Vagina (tissue), 2 donors: ENCODE data around the gene ANKRD11.

Experiments used
- POLR2A ChIP-seq, 2 donors: fragments of 450-650 bp; IDR thresholded peaks; one replicate each; pipeline ENCODE4 v1.6.1; 2017; ENCODE audit warnings: antibody characterized with exemption in 2 of 2, mild to moderate bottlenecking in 2 of 2, moderate library complexity in 2 of 2
- TF ChIP-seq, protein P1 (sequence below), 3 experiments: fragments of 450-650 bp in 2 of 3; fragments of 200-600 bp in 1 of 3; sonication (generic) in 1 of 3; IDR thresholded peaks; one replicate each; pipeline ENCODE4 v1.5.1; 2017 to 2019; ENCODE audit warnings: antibody characterized with exemption in 3 of 3, mild to moderate bottlenecking in 2 of 3, moderate library complexity in 2 of 3

DNA sequence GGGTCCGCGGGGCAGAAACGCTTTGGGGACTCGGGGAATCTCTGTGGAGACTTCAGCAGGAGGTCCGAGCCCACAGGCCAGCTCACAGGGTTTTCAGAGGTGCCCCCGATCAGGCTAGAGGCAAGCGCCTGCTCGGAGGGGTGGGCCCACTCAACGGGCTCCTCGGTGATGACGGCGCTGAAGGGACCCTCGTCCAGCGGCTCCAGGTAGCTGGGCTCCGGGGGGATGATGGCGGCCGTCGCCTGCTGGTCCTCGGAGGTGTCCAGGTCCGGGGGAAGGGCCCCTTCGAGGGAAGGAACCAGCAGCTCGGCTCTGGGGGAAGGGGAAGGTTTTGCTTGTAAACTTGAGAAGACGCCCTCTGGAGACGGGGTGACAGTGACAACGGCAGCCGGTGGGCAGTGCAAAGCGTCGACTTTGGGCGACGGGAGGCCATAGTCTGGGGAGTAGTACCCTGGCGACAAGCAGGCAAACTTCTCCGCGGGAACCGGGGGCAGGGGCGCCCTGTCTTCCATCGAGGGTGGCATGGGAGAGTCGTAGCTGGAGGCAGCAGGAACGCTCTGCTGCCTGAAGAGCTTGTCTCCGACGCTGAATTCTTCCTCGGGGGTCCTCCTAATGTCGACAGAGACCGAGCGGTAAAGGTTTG lies 209.7 kb downstream of the ANKRD11 start:
- TF ChIP-seq, protein P1, sequence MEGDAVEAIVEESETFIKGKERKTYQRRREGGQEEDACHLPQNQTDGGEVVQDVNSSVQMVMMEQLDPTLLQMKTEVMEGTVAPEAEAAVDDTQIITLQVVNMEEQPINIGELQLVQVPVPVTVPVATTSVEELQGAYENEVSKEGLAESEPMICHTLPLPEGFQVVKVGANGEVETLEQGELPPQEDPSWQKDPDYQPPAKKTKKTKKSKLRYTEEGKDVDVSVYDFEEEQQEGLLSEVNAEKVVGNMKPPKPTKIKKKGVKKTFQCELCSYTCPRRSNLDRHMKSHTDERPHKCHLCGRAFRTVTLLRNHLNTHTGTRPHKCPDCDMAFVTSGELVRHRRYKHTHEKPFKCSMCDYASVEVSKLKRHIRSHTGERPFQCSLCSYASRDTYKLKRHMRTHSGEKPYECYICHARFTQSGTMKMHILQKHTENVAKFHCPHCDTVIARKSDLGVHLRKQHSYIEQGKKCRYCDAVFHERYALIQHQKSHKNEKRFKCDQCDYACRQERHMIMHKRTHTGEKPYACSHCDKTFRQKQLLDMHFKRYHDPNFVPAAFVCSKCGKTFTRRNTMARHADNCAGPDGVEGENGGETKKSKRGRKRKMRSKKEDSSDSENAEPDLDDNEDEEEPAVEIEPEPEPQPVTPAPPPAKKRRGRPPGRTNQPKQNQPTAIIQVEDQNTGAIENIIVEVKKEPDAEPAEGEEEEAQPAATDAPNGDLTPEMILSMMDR (IDR thresholded peaks at IDR 0.05), result no peak
- TF ChIP-seq POLR2A (IDR thresholded peaks at IDR 0.05), result no peak
